B cell (primary cell): ENCODE measurements around the gene BARHL2. TPM values are rescaled to one million over a fixed set of nuclear protein-coding genes. Genes with fewer than 3 reads are reported as not detected.

Source experiments
- ATAC-seq: fragments of 200-7000 bp; cut with Tn5 transposase; one replicate; pipeline ENCODE4 v1.10.0; 2021; ENCODE audit warnings: low read depth, mild to moderate bottlenecking, moderate number of reproducible peaks, moderate library complexity
- CTCF ChIA-PET: fragments of 350-600 bp; sonication (Branson Sonifier 250); formaldehyde crosslinking; loops from one replicate; lab custom pipeline; 2021; ENCODE audit warnings: antibody characterized with exemption, inconsistent platforms; lab: Charles Lee
- POLR2A ChIA-PET: fragments of 350-600 bp; sonication (Branson Sonifier 250); formaldehyde crosslinking; loops from one replicate; lab custom pipeline; 2021; ENCODE audit warnings: antibody characterized with exemption; lab: Charles Lee
- DNase-seq: peaks from one replicate; pipeline ENCODE4 v3.0.0; 2013
- H2AFZ ChIP-seq: 2 replicates; pipeline ENCODE4 v1.6.1; 2012; ENCODE audit warnings: mild to moderate bottlenecking, low read depth, low read length; ENCODE audit not compliant: insufficient read depth, poor library complexity, severe bottlenecking
- H3K27ac ChIP-seq, 2 donors: 1 replicate in 1 of 2; 2 replicates in 1 of 2; pipeline ENCODE4 v1.5.1; 2012 to 2013; ENCODE audit warnings: low read length in 2 of 2, mild to moderate bottlenecking in 2 of 2, moderate library complexity in 1 of 2
- H3K27me3 ChIP-seq, 4 experiments: fragments of 200-600 bp in 1 of 4; sonication (generic) in 1 of 4; replicated peaks in 1 of 4; 1 replicate in 2 of 4; 2 replicates in 2 of 4; pipeline versions ENCODE4 v1.6.1 to v1.7.0; 2013 to 2016; ENCODE audit warnings: low read length in 3 of 4, mild to moderate bottlenecking in 2 of 4, mixed read lengths in 1 of 4, moderate library complexity in 1 of 4; ENCODE audit not compliant: insufficient read depth in 4 of 4, control insufficient read depth in 3 of 4; ENCODE audit errors: control extremely low read depth in 1 of 4
- H3K36me3 ChIP-seq, 2 experiments: replicated peaks in 1 of 2; 1 replicate in 1 of 2; 2 replicates in 1 of 2; pipeline versions ENCODE4 v1.6.1 to v1.7.1; 2013; ENCODE audit warnings: low read length in 1 of 2; ENCODE audit not compliant: insufficient read depth in 2 of 2, control insufficient read depth in 1 of 2; ENCODE audit errors: control extremely low read depth in 1 of 2, extremely low read depth in 1 of 2
- H3K4me1 ChIP-seq, 2 donors: fragments of 200-600 bp in 1 of 2; sonication (generic) in 1 of 2; 1 replicate in 1 of 2; 2 replicates in 1 of 2; pipeline versions ENCODE4 v1.5.1 to v1.6.1; 2013 to 2017; ENCODE audit warnings: low read length in 2 of 2; ENCODE audit not compliant: control insufficient read depth in 2 of 2, insufficient read depth in 2 of 2
- H3K4me2 ChIP-seq: replicated peaks from 2 replicates; pipeline ENCODE3; 2012; ENCODE audit warnings: mild to moderate bottlenecking, low read depth, low read length; ENCODE audit not compliant: poor library complexity, severe bottlenecking
- H3K4me3 ChIP-seq, 5 experiments: fragments of 200-600 bp in 1 of 5; sonication (generic) in 1 of 5; 1 replicate in 3 of 5; 2 replicates in 2 of 5; pipeline versions ENCODE4 v1.5.1 to v1.7.0; 2011 to 2016; ENCODE audit warnings: low read length in 4 of 5, mild to moderate bottlenecking in 4 of 5, low read depth in 2 of 5, control low read depth in 1 of 5, moderate library complexity in 1 of 5; ENCODE audit not compliant: insufficient read depth in 1 of 5; ENCODE audit errors: control extremely low read depth in 1 of 5, extremely low read depth in 1 of 5
- H3K79me2 ChIP-seq: fragments of 200-600 bp; sonication (generic); one replicate; pipeline ENCODE4 v1.6.0; 2016; ENCODE audit warnings: low read length; ENCODE audit not compliant: control insufficient read depth, insufficient read depth
- H3K9ac ChIP-seq: fragments of 200-600 bp; sonication (generic); 2 replicates; pipeline ENCODE4 v1.6.1; 2017; ENCODE audit warnings: mild to moderate bottlenecking, low read length, moderate library complexity
- H3K9me3 ChIP-seq, 3 donors: one replicate each; pipeline versions ENCODE4 v1.6.1 to v1.7.1; 2013; ENCODE audit warnings: low read length in 2 of 3; ENCODE audit not compliant: control insufficient read depth in 2 of 3, insufficient read depth in 1 of 3; ENCODE audit errors: control extremely low read depth in 1 of 3
- H4K20me1 ChIP-seq: 2 replicates; pipeline ENCODE4 v1.6.0; 2012; ENCODE audit warnings: mild to moderate bottlenecking, low read length; ENCODE audit not compliant: insufficient read depth, control insufficient read depth, poor library complexity, severe bottlenecking
- H3K27ac Mint-ChIP-seq: one replicate; pipeline ENCODE4 v1.8.0; 2021; ENCODE audit warnings: mixed read lengths
- H3K27me3 Mint-ChIP-seq: one replicate; pipeline ENCODE4 v1.8.0; 2021; ENCODE audit warnings: mixed read lengths
- H3K4me1 Mint-ChIP-seq: one replicate; pipeline ENCODE4 v1.8.0; 2021; ENCODE audit warnings: mixed read lengths
- H3K4me3 Mint-ChIP-seq: one replicate; pipeline ENCODE4 v1.8.0; 2021; ENCODE audit warnings: mixed read lengths
- H3K9me3 Mint-ChIP-seq: one replicate; pipeline ENCODE4 v1.8.0; 2022; ENCODE audit warnings: mixed read lengths; ENCODE audit not compliant: insufficient read depth
- EZH2 ChIP-seq: IDR thresholded peaks from 2 replicates; pipeline ENCODE4 v1.6.1; 2012; ENCODE audit warnings: borderline replicate concordance, low read depth, mild to moderate bottlenecking, moderate library complexity, low read length; ENCODE audit not compliant: insufficient read depth, poor library complexity, severe bottlenecking
- WGBS: methylation state at CpG from one replicate; pipeline ENCODE4 v1.1.5; 2013; ENCODE audit warnings: missing lambda C conversion rate; ENCODE audit not compliant: insufficient coverage; 5-methylcytosine and 5-hydroxymethylcytosine counted together
- intact Hi-C: fragments of 100-400 bp; cut with micrococcal nuclease; formaldehyde crosslinking; loops from one replicate; pipeline ENCODE4 v1.10.0; 2022
- polyA plus RNA-seq: library from polyadenylated mRNA; depleted of rRNA; stranded (reverse); fragments of >200 nt; gene quantifications from 2 replicates; pipeline ENCODE4 v1.2.3, GENCODE V29; 2012
- total RNA-seq, 2 donors: library from RNA; stranded (reverse); fragments of 120-200 nt in 1 of 2; gene quantifications; 1 replicate in 1 of 2; 2 replicates in 1 of 2; pipeline versions ENCODE4 v1.2.3 to v1.2.4, GENCODE V29; 2013 to 2022
- TF ChIP-seq, protein P1 (sequence below): fragments of 200-600 bp; IDR thresholded peaks from one replicate; pipeline ENCODE4 v1.8.0; 2022; ENCODE audit warnings: antibody characterized with exemption, mild to moderate bottlenecking

The BARHL2 gene
- total and polyA plus RNA-seq, 2 donors (not counting 1 experiment from before 2014, with no cell fraction given), result not detected

GRCh38 chr1:90671741-90672140 is 45.4 kb downstream of the BARHL2 start:
- TF ChIP-seq EZH2, result no peak
- TF ChIP-seq, protein P1, sequence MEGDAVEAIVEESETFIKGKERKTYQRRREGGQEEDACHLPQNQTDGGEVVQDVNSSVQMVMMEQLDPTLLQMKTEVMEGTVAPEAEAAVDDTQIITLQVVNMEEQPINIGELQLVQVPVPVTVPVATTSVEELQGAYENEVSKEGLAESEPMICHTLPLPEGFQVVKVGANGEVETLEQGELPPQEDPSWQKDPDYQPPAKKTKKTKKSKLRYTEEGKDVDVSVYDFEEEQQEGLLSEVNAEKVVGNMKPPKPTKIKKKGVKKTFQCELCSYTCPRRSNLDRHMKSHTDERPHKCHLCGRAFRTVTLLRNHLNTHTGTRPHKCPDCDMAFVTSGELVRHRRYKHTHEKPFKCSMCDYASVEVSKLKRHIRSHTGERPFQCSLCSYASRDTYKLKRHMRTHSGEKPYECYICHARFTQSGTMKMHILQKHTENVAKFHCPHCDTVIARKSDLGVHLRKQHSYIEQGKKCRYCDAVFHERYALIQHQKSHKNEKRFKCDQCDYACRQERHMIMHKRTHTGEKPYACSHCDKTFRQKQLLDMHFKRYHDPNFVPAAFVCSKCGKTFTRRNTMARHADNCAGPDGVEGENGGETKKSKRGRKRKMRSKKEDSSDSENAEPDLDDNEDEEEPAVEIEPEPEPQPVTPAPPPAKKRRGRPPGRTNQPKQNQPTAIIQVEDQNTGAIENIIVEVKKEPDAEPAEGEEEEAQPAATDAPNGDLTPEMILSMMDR, result no peak
- H3K9me3 Mint-ChIP-seq, result peaks cover 8% of the 10 kb centered on the region

GRCh38 chr1:90671251-90671650 is 45.9 kb downstream of the BARHL2 start:
- Histone ChIP-seq H3K4me3 (no peak overlapping the region), H3K4me1 (no peaks in the 10 kb centered on the region), H3K36me3 (no peaks in the 10 kb centered on the region), H3K4me2 (no peak overlapping the region), H3K27ac (no peak overlapping the region), H3K9me3 (peaks cover 5 to 18% (median 11%) of the 10 kb centered on the region in 3 donors), H3K79me2 (no peaks in the 10 kb centered on the region), H3K27me3 (no peaks in the 10 kb centered on the region), H2AFZ (no peak overlapping the region), H3K9ac (no peak overlapping the region), H4K20me1 (no peaks in the 10 kb centered on the region)
- Mint-ChIP-seq H3K27me3 (peaks cover 7% of the 10 kb centered on the region), H3K4me1 (no peaks in the 10 kb centered on the region), H3K27ac (no peak overlapping the region), H3K9me3 (peaks cover 8% of the 10 kb centered on the region), H3K4me3 (no peak overlapping the region)
- intact Hi-C loops, result no loop called here
- no peak for ATAC-seq
- DNase-seq, result no peak
- CTCF ChIA-PET, result no interaction called here
- WGBS, result no CpG with 5 or more reads among the region's 1 CpG
- no peak for TF ChIP-seq EZH2
- TF ChIP-seq, protein P1, result no peak
- POLR2A ChIA-PET, result no interaction called here

More at GRCh38 chr1:90671741-90672140, 45.4 kb downstream of the BARHL2 start:
- ChIA-PET POLR2A (no interaction called here), CTCF (no interaction called here)
- H3K79me2 ChIP-seq, result no peaks in the 10 kb centered on the region
- Mint-ChIP-seq H3K27me3 (peaks cover 7% of the 10 kb centered on the region), H3K27ac (no peak overlapping the region), H3K4me3 (no peak overlapping the region), H3K4me1 (no peaks in the 10 kb centered on the region)
- no peaks in the 10 kb centered on the region for H3K4me1 ChIP-seq
- no CpG with 5 or more reads among the region's 3 CpGs for WGBS
- H3K27ac ChIP-seq, result no peak overlapping the region
- H4K20me1 ChIP-seq, result no peaks in the 10 kb centered on the region
- H3K4me3 ChIP-seq, result no peak overlapping the region
- H3K4me2 ChIP-seq, result no peak overlapping the region
- intact Hi-C loops, result no loop called here
- no peak overlapping the region for H2AFZ ChIP-seq
- no peaks in the 10 kb centered on the region for H3K36me3 ChIP-seq
- DNase-seq (no peak), ATAC-seq (no peak)
- no peaks in the 10 kb centered on the region for H3K27me3 ChIP-seq
- no peak overlapping the region for H3K9ac ChIP-seq
- H3K9me3 ChIP-seq, result peaks cover 5 to 18% (median 11%) of the 10 kb centered on the region in 3 donors
